GM06990 (cell line): ENCODE results near the gene MISP.

Source experiments
- DNase-seq: peaks from one replicate; pipeline ENCODE4 v3.0.0-alpha.2; 2011; ENCODE audit not compliant: insufficient read length; ENCODE audit errors: extremely low read depth
- H3K27me3 ChIP-seq: replicated peaks from 2 replicates; pipeline ENCODE4 v1.6.0; 2011; ENCODE audit warnings: low read length; ENCODE audit not compliant: control insufficient read depth, insufficient read depth
- H3K36me3 ChIP-seq: 2 replicates; pipeline ENCODE4 v1.5.1; 2011; ENCODE audit warnings: low read length; ENCODE audit not compliant: control insufficient read depth, insufficient read depth
- H3K4me3 ChIP-seq: replicated peaks from 2 replicates; pipeline ENCODE4 v1.5.1; 2011; ENCODE audit warnings: low read depth, mild to moderate bottlenecking, control low read depth, low read length
- TF ChIP-seq, protein P1 (sequence below): IDR thresholded peaks from 2 replicates; pipeline ENCODE4 v1.5.1; 2011; ENCODE audit warnings: low read length, control low read depth, mild to moderate bottlenecking, inconsistent platforms; ENCODE audit not compliant: insufficient read depth, poor library complexity, severe bottlenecking

Gene MISP

DNA sequence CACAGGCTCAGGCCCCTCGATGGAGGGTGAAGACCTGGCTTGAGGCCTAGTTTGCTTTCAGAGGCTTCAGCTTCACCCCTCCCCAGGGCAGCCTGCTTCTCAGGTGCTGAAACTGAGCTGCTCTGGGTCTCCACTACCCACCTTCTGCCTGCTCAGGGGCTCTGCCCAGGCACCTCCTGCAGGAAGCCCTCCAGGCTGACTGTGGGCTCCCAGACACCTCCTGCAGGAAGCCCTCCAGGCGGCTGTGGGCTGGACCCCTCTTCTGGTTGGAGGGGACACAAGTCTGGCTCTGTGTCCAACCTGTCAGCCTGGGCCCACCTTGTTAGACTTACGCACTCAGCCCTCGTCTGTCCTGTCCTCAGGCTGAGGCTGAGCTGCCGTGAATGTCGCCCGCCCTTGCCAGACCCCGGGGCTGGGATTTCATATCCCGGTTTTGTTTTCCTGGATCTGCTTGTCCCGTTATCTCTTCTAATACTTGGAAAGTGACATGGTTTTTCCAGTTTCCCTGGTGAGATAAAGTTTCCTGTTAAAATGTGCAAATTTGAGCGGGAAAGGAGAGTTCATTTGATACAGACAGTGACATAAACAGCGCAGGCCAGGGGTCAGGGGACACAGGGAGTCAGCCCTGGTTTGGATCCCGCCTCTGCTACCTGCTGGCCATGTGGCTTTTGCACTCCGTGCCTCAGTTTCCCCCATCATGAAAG is 20.8 kb upstream of the MISP start:
- no peaks in the 10 kb centered on the region for H3K36me3 ChIP-seq
- no peak for DNase-seq
- H3K4me3 ChIP-seq: no peak overlapping the region
- H3K27me3 ChIP-seq: no peaks in the 10 kb centered on the region
- TF ChIP-seq, protein P1, sequence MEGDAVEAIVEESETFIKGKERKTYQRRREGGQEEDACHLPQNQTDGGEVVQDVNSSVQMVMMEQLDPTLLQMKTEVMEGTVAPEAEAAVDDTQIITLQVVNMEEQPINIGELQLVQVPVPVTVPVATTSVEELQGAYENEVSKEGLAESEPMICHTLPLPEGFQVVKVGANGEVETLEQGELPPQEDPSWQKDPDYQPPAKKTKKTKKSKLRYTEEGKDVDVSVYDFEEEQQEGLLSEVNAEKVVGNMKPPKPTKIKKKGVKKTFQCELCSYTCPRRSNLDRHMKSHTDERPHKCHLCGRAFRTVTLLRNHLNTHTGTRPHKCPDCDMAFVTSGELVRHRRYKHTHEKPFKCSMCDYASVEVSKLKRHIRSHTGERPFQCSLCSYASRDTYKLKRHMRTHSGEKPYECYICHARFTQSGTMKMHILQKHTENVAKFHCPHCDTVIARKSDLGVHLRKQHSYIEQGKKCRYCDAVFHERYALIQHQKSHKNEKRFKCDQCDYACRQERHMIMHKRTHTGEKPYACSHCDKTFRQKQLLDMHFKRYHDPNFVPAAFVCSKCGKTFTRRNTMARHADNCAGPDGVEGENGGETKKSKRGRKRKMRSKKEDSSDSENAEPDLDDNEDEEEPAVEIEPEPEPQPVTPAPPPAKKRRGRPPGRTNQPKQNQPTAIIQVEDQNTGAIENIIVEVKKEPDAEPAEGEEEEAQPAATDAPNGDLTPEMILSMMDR: no peak

DNA sequence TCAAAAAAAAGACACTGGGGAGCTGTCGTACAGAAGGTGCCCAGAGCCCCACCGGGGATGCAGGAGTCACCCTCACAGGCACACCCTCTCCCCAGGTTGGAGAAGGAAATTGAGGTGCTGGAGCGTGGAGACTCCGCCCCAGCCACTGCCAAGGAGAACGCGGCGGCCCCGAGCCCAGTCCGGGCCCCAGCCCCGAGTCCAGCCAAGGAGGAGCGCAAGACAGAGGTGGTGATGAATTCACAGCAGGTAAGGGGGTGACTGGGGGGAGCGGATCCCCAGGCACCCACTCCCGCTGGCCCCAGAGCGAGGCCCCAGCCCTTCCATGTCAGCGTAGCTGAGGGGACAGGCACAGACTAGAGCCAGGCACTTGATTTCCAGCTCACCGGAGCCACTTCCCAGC is 19.9 kb upstream of the MISP start:
- Histone ChIP-seq H3K4me3 (no peak overlapping the region), H3K27me3 (no peaks in the 10 kb centered on the region), H3K36me3 (no peaks in the 10 kb centered on the region)
- TF ChIP-seq, protein P1: no peak
- no peak for DNase-seq

DNA sequence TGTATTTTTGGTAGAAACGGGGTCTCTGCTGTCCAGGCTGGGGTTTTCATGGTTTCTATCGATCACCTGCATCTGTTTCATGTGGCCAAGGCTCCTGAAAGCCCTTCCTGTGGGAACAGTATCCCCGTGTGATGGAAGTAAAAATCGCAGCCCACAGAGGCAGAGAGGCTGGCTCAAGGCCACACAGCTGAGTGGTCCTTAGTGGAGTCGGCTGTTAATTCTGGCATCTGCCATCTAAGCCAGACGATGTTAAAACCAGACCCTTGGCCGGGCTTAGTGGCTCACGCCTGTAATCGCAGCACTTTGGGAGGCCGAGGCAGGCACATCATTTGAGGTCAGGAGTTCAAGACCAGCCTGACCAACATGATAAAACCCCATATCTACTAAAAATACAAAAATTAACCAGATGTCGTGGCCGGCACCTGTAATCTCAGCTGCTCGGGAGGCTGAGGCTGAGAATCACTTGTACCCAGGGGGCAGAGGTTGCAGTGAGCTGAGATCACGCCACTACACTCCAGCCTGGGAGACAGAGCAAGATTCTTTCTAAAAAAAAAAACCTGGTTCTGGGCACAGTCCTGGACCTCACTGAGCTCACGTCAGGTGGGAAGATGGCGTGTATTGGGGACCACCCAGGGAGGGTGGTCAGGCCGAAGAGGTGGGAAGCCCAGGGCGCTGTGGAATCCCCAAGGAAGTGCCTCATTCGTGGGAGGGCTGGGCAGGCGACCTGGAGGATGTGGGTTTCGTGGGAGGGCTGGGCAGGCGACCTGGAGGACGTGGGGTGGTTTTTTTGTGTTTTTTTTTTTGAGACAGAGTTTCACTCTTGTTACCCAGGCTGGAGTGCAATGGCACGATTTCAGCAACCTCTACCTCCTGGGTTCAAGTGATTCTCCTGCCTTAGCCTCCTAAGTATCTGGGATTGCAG is 18.5 kb upstream of the MISP start:
- Histone ChIP-seq H3K36me3 (no peaks in the 10 kb centered on the region), H3K27me3 (no peaks in the 10 kb centered on the region), H3K4me3 (no peak overlapping the region)
- DNase-seq: no peak
- TF ChIP-seq, protein P1: no peak

DNA sequence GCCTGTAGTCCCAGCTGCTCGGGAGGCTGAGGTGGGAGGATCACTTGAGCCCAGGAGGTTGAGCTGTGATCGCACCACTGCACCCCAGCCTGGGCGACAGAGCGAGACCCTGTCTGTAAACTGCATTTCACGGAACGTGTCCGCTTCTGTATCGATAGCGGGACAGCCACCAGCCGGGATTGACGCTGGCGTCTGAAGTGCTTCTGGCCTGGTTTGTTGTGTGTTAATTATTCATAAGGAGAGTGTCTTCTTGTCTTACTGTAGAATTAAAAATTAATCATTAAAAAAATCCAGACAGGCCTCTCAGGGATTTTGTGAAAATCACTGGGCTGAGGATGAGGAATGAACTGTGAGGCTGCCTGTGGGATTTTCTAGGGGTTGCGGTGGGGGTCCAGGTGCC is 16.2 kb upstream of the MISP start:
- no peaks in the 10 kb centered on the region for H3K36me3 ChIP-seq
- DNase-seq: no peak
- no peak overlapping the region for H3K4me3 ChIP-seq
- H3K27me3 ChIP-seq: no peaks in the 10 kb centered on the region
- TF ChIP-seq, protein P1: no peak

DNA sequence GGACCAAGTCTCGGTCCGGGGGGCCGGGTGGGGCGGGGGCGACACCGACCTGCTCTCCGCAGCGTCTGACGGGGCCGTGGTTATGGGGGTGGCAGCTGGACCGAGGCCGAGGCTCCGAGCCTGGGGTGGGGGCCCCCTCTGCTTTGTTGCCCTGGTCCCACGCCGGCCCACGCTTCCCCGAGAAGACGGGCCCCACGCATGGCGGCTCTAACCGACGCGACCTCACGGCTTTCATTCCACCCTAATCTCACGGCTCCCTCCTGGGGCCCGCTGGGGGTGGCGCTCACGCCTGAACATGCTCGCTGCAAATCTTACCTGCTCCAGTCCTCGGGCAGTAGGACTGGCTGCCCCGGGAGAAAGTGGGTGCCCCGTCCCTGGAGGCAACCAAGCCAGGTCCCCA is 14.8 kb upstream of the MISP start:
- TF ChIP-seq, protein P1: no peak
- no peak overlapping the region for H3K4me3 ChIP-seq
- no peak for DNase-seq
- no peaks in the 10 kb centered on the region for H3K36me3 ChIP-seq
- no peaks in the 10 kb centered on the region for H3K27me3 ChIP-seq
